SK-N-SH (cell line): Measurements from ENCODE around the gene PPP4C.

Experiments
- CTCF ChIP-seq: fragments of 200-600 bp; sonication (generic); IDR thresholded peaks from 2 replicates; pipeline ENCODE4 v1.6.1; 2017; ENCODE audit warnings: antibody characterized with exemption, mild to moderate bottlenecking, moderate library complexity
- EZH2phosphoT487 ChIP-seq: fragments of 200-600 bp; sonication (generic); IDR thresholded peaks from 2 replicates; pipeline ENCODE4 v1.6.1; 2017; ENCODE audit warnings: low read depth, mixed run types, mild to moderate bottlenecking, antibody characterized with exemption, moderate library complexity, borderline replicate concordance
- MXI1 ChIP-seq: IDR thresholded peaks from 2 replicates; pipeline ENCODE4 v1.6.1; 2012; ENCODE audit warnings: mild to moderate bottlenecking, low read depth, low read length, improper control_type of control experiment
- NFIC ChIP-seq: IDR thresholded peaks from 2 replicates; pipeline ENCODE4 v1.4.0; 2012; ENCODE audit warnings: borderline replicate concordance
- POLR2AphosphoS5 ChIP-seq: IDR thresholded peaks from 2 replicates; pipeline ENCODE4 v1.6.1; 2012; ENCODE audit warnings: low read depth, low read length
- RAD21 ChIP-seq: IDR thresholded peaks from 2 replicates; pipeline ENCODE4 v1.6.1; 2012; ENCODE audit warnings: mild to moderate bottlenecking, low read length
- SMC3 ChIP-seq: IDR thresholded peaks from 2 replicates; pipeline ENCODE4 v1.6.1; 2012; ENCODE audit warnings: low read depth, low read length, improper control_type of control experiment
- TAF1 ChIP-seq: IDR thresholded peaks from 2 replicates; pipeline ENCODE4 v1.6.1; 2012; ENCODE audit warnings: low read depth, mild to moderate bottlenecking, low read length, moderate library complexity, borderline replicate concordance
- TEAD4 ChIP-seq: IDR thresholded peaks from 2 replicates; pipeline ENCODE4 v1.4.0; 2012; ENCODE audit warnings: mild to moderate bottlenecking, borderline replicate concordance; ENCODE audit not compliant: insufficient read depth
- YY1 ChIP-seq: IDR thresholded peaks from 2 replicates; pipeline ENCODE4 v1.4.0; 2012; ENCODE audit warnings: low read depth, mild to moderate bottlenecking
- TF ChIP-seq, protein P1 (sequence below): IDR thresholded peaks from 2 replicates; pipeline ENCODE4 v1.6.1; 2012; ENCODE audit warnings: mild to moderate bottlenecking, low read depth, low read length, moderate library complexity
- TF ChIP-seq, protein P2 (sequence below): IDR thresholded peaks from 2 replicates; pipeline ENCODE4 v1.4.0; 2012; ENCODE audit warnings: low read depth

GRCh38 chr16:30085247-30085646 is 9.5 kb downstream of the PPP4C start:
- TF ChIP-seq POLR2AphosphoS5 (no peak), CTCF (no peak), YY1 (no peak), RAD21 (no peak), MXI1 (no peak), EZH2phosphoT487 (no peak), SMC3 (no peak), TEAD4 (no peak), TAF1 (no peak), NFIC (no peak)
- TF ChIP-seq, protein P1, sequence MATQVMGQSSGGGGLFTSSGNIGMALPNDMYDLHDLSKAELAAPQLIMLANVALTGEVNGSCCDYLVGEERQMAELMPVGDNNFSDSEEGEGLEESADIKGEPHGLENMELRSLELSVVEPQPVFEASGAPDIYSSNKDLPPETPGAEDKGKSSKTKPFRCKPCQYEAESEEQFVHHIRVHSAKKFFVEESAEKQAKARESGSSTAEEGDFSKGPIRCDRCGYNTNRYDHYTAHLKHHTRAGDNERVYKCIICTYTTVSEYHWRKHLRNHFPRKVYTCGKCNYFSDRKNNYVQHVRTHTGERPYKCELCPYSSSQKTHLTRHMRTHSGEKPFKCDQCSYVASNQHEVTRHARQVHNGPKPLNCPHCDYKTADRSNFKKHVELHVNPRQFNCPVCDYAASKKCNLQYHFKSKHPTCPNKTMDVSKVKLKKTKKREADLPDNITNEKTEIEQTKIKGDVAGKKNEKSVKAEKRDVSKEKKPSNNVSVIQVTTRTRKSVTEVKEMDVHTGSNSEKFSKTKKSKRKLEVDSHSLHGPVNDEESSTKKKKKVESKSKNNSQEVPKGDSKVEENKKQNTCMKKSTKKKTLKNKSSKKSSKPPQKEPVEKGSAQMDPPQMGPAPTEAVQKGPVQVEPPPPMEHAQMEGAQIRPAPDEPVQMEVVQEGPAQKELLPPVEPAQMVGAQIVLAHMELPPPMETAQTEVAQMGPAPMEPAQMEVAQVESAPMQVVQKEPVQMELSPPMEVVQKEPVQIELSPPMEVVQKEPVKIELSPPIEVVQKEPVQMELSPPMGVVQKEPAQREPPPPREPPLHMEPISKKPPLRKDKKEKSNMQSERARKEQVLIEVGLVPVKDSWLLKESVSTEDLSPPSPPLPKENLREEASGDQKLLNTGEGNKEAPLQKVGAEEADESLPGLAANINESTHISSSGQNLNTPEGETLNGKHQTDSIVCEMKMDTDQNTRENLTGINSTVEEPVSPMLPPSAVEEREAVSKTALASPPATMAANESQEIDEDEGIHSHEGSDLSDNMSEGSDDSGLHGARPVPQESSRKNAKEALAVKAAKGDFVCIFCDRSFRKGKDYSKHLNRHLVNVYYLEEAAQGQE, result no peak
- TF ChIP-seq, protein P2, sequence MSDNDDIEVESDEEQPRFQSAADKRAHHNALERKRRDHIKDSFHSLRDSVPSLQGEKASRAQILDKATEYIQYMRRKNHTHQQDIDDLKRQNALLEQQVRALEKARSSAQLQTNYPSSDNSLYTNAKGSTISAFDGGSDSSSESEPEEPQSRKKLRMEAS, result no peak
